GM18873 (cell line): Measurements from ENCODE around the gene LYPD3.

Source experiments
- ATAC-seq: cut with Tn5 transposase; IDR thresholded peaks from one replicate; pipeline ENCODE4 v1.9.1; 2021; ENCODE audit warnings: mild to moderate bottlenecking, moderate library complexity, moderate number of reproducible peaks; ENCODE audit not compliant: unreplicated experiment, low FRiP score

The LYPD3 gene

GRCh38 chr19:43488179-43488578 is 22.8 kb upstream of the LYPD3 start:
- ATAC-seq, result no peak

GRCh38 chr19:43486412-43486811 is 21.0 kb upstream of the LYPD3 start:
- no peak for ATAC-seq

- no peak for ATAC-seq
Measured at GRCh38 chr19:43485951-43486350, 20.5 kb upstream of the LYPD3 start.

GRCh38 chr19:43483281-43483680 is 17.9 kb upstream of the LYPD3 start:
- ATAC-seq, result no peak

GRCh38 chr19:43482193-43482592 is 16.8 kb upstream of the LYPD3 start:
- no peak for ATAC-seq

- no peak for ATAC-seq
Measured at GRCh38 chr19:43481701-43482100, 16.3 kb upstream of the LYPD3 start.

GRCh38 chr19:43480574-43480973 is 15.2 kb upstream of the LYPD3 start:
- ATAC-seq, result no peak

- ATAC-seq, result no peak
Measured at GRCh38 chr19:43479961-43480561, 14.7 kb upstream of the LYPD3 start.

GRCh38 chr19:43479226-43479625 is 13.8 kb upstream of the LYPD3 start:
- no peak for ATAC-seq

- ATAC-seq, result no peak
Measured at GRCh38 chr19:43478323-43478722, 12.9 kb upstream of the LYPD3 start.

- ATAC-seq, result no peak
Measured at GRCh38 chr19:43476606-43477005, 11.2 kb upstream of the LYPD3 start.

GRCh38 chr19:43474986-43475705 is 9.7 kb upstream of the LYPD3 start:
- no peak for ATAC-seq

GRCh38 chr19:43474487-43474886 is 9.1 kb upstream of the LYPD3 start:
- ATAC-seq, result no peak

- ATAC-seq, result no peak
Measured at GRCh38 chr19:43471091-43471490, 5.7 kb upstream of the LYPD3 start.

GRCh38 chr19:43470288-43470687 is 4.9 kb upstream of the LYPD3 start:
- ATAC-seq, result no peak

GRCh38 chr19:43469160-43469480 is 3.7 kb upstream of the LYPD3 start:
- ATAC-seq, result no peak

- no peak for ATAC-seq
Measured at GRCh38 chr19:43468354-43469159, 3.1 kb upstream of the LYPD3 start.

- ATAC-seq, result no peak
Measured at GRCh38 chr19:43467730-43468129, 2.3 kb upstream of the LYPD3 start.

GRCh38 chr19:43467276-43467675 is 1.9 kb upstream of the LYPD3 start:
- no peak for ATAC-seq

- ATAC-seq, result no peak
Measured at GRCh38 chr19:43466793-43467192, 1.4 kb upstream of the LYPD3 start.

- no peak for ATAC-seq
Measured at GRCh38 chr19:43464134-43464775, 1.2 kb downstream of the LYPD3 start.
